ENCODE data around the gene ZDHHC5. TPM values are rescaled to one million over a fixed set of nuclear protein-coding genes. Genes with fewer than 3 reads are reported as not detected.

The ZDHHC5 gene
- total and polyA plus RNA-seq, 5 donors: 27.0 to 60.4 (median 51.6) TPM

DNA sequence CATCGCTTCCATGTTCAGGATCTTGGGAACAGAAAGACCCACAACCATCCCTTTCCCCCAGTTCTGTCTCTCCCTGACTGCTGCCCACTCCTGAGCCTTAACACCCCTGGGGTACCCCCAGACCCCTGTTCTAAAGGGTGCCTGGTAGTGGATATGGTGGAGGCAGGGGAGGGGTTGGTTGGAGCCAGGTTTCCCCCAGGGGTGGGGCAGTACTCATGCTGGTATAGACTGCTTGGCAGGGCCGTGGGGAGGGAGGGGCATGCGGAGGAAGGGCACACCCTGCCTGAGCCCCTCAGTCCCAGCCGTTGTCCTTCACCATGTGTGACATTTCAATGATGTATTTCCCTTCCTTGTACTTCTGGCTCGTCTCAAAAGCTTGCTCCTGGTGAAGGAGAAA lies 22.2 kb upstream of the ZDHHC5 start:
- H3K4me1 ChIP-seq (ENCODE audit: control insufficient read depth, insufficient read depth, low read length): peaks cover 20% of the 10 kb centered on the region
- DNase-seq (peak; percentile 41 to 68 (median 56)), ATAC-seq (peak; percentile 9 to 56)
- H3K4me3 ChIP-seq (ENCODE audit: low read length): no peak overlapping the region
- 11% methylated on average over 5 of the region's 5 CpGs for WGBS
- H3K27ac ChIP-seq (ENCODE audit: low read length): no peak overlapping the region
- intact Hi-C loops (cut with DNase I): loop anchor here in 3 of 4 donors (2.0 to 10.0 kb wide), 5 partner anchors 77 to 301 kb away; partner anchors contain the start of gene UBE2L6 (in 2 of the 3)
- H3K9me3 ChIP-seq (ENCODE audit: control insufficient read depth, low read length): no peaks in the 10 kb centered on the region
- no peaks in the 10 kb centered on the region for H3K27me3 ChIP-seq (ENCODE audit: control insufficient read depth, insufficient read depth)

DNA sequence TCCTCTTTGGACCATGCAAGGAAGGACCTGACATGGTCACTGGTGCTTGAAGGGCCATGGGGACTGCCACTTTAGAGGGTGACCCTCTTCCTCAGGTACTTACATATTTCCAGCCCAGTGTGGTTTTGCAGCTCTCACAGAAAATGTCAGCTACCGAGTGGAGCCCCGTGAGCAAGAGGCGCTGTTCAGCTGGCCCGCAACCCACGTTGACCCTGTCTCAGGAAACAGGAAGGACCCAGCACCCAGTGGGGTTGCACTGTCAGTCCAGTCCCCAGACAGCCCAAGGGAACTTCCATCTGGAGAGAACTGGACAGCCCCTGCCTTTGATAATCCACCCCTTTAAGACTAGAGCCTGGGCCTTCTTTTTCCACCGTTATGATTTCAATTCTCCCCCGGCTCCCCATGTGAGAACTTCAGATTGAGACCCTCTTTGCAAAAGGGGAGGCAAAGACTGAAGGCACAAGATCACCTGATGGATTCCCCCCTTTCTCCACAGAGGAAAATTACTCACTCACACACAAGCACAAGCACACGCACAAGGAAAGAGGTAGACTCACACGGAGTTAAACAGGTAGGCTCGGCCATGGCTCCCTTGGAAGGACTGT lies 21.6 kb upstream of the ZDHHC5 start:
- intact Hi-C loops (cut with DNase I): loop anchor here in 3 of 4 donors (5.0 to 10.0 kb wide), 4 partner anchors 79 to 301 kb away; partner anchors contain the start of gene UBE2L6 (in 2 of the 3)
- Histone ChIP-seq H3K27me3 (ENCODE audit: control insufficient read depth, insufficient read depth) (no peaks in the 10 kb centered on the region), H3K9me3 (ENCODE audit: control insufficient read depth, low read length) (no peaks in the 10 kb centered on the region), H3K4me1 (ENCODE audit: control insufficient read depth, insufficient read depth, low read length) (peaks cover 18% of the 10 kb centered on the region), H3K4me3 (ENCODE audit: low read length) (no peak overlapping the region), H3K27ac (ENCODE audit: low read length) (no peak overlapping the region)
- ATAC-seq (no peak), DNase-seq (no peak)
- WGBS: 22% methylated on average over 10 of the region's 10 CpGs

DNA sequence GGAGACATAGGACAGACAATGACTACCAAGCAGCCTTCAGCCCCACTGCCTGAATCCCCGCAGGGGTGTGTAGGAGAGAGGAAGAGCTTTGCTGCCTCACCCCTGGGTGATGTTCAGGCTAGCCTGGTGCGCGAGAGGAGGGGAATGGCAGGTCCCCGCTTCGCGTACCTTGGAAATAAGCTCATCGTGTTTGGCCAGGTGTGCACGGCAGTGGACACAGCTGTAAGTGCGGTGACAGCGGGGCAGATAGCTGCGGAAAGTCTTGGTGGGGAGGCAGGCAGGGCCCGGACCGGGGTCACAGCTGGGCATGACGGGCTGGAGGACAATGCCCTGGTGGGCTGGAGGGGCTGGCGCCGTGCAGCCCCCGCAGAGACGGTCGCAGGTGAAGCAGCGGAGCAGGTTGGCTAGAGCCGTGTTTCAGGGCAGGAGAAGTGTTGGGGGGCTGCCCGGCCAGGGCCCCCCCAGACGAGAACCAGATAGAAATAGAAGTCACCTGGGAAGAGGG lies 21.1 kb upstream of the ZDHHC5 start:
- Histone ChIP-seq H3K27ac (ENCODE audit: low read length) (no peak overlapping the region), H3K4me3 (ENCODE audit: low read length) (no peak overlapping the region), H3K9me3 (ENCODE audit: control insufficient read depth, low read length) (no peaks in the 10 kb centered on the region), H3K27me3 (ENCODE audit: control insufficient read depth, insufficient read depth) (no peaks in the 10 kb centered on the region), H3K4me1 (ENCODE audit: control insufficient read depth, insufficient read depth, low read length) (peaks cover 18% of the 10 kb centered on the region)
- DNase-seq (no peak), ATAC-seq (no peak)
- intact Hi-C loops (cut with DNase I): loop anchor here in 3 of 4 donors (5.0 to 10.0 kb wide), 4 partner anchors 80 to 302 kb away; partner anchors contain the start of gene UBE2L6 (in 2 of the 3)
- 10% methylated on average over 23 of the region's 23 CpGs for WGBS

DNA sequence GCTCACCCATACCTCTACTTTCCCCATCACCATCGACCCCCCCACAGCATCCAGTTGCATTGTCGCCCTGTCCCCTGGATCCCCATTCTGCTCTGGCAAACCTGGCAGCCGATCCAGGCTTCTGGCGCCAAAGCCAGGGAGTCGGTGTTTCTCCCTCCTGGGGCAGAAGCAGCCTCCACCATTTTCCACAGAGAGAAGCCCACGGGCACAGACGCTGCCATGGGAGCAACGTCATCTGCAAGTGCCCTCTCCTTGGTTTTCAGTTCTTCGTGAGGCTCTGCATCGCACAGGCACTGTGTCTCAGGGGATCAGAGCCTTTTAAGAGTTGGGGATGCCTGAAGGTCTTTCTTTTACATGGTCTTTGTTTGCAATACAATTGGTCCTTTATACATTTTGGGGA lies 20.5 kb upstream of the ZDHHC5 start:
- H3K4me3 ChIP-seq (ENCODE audit: low read length): no peak overlapping the region
- ATAC-seq (no peak), DNase-seq (peak in 1 of 3 donors; percentile 56)
- peaks cover 18% of the 10 kb centered on the region for H3K4me1 ChIP-seq (ENCODE audit: control insufficient read depth, insufficient read depth, low read length)
- intact Hi-C loops (cut with DNase I): loop anchor here in 3 of 4 donors (5.0 to 10.0 kb wide), 4 partner anchors 80 to 303 kb away; partner anchors contain the start of gene UBE2L6 (in 2 of the 3)
- WGBS: 2% methylated on average over 10 of the region's 10 CpGs
- H3K9me3 ChIP-seq (ENCODE audit: control insufficient read depth, low read length): no peaks in the 10 kb centered on the region
- H3K27me3 ChIP-seq (ENCODE audit: control insufficient read depth, insufficient read depth): no peaks in the 10 kb centered on the region
- H3K27ac ChIP-seq (ENCODE audit: low read length): no peak overlapping the region

DNA sequence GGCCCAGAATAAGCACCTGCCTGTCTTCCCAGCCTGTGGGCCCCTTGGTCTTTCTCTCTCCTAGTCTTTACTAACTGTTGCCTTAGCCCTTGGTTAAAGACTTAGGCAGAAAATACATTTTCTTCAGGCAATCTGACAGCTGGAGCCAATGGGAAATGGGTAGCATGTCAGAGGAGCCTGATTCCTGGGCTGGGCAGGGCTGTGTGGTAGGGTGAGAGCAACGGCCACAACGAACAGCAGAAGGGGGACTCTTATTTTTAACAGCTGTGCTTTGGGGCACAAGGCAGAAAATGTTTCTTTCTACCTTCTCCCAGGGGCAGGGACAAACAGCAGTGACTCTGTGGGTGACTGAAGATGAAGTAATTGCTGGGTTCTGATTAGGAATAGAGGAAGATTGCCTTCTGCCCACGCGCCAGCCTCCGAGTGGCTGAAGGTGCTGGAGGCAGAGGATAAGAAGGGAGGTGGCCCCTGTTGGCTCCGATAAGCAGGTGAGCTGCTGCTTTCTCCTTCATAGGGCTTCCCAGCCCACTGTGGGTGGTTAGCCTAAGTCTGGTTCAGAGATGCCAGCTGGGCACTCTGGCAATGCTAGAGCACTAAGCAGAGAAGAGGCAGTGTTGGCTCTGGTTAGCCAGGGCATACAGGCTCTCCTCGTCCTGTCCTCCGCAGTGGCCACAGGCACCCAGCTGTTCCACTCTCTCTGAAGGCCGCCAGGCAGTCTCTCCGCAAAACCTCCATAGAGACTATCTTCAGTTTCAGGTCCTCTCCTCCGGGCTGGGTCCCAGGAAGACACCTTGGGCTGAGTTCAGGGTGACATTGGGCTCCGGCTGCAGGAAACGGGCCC lies 19.7 kb upstream of the ZDHHC5 start:
- H3K27ac ChIP-seq (ENCODE audit: low read length): no peak overlapping the region
- peak overlapping the region; percentile 61 for H3K4me3 ChIP-seq (ENCODE audit: low read length)
- H3K4me1 ChIP-seq (ENCODE audit: control insufficient read depth, insufficient read depth, low read length): peaks cover 18% of the 10 kb centered on the region
- WGBS: 7% methylated on average over 13 of the region's 13 CpGs
- H3K9me3 ChIP-seq (ENCODE audit: control insufficient read depth, low read length): no peaks in the 10 kb centered on the region
- H3K27me3 ChIP-seq (ENCODE audit: control insufficient read depth, insufficient read depth): no peaks in the 10 kb centered on the region
- DNase-seq: no peak
- ATAC-seq: no peak
- intact Hi-C loops (cut with DNase I): loop anchor here in 3 of 4 donors (5.0 to 10.0 kb wide), 4 partner anchors 81 to 303 kb away; partner anchors contain the start of gene UBE2L6 (in 2 of the 3)

DNA sequence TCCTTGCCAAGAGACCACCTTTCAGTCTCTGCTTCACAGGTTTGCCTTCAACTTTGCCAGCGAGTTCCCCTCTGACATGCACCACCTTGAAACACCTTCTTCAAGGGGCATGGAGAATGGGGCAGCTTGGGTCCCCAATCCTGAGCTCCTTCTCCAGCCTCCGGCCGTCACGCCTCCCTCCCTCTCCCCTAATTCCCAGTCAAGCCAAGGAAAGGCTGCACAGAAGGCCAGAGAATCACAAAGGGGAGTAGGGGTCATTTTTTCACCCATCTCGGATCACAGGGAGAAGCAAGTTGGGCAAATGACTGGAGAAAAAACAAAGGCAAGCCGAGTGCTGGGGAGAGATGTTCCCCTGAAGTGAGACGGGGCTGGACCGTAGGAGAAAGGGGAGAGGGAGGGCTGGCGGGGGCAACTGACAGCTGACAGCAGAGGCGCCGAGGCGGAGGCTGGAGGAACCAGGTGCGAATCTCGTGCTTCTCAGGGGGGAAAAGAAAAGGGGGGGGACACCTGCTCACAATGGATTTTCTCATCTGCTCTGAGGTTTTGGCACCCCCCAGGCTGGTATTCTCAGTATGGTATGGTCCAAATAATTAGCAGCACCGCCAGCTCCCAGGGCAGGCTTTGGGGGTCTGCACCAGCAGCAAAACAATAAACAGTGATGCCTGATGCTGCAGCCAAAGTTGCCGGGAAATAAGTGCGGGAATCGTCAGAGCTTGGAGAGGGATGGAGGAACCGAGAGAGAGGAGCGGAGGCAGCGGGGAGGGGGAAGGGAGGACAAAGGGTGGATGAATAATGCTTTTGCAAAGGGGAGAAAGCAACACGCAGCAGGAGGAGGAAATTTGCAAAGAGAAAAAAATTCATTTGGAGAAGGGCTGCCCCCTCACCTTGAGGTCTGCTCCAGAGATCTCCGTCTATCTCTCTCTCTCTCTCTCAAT lies 18.8 kb upstream of the ZDHHC5 start:
- intact Hi-C loops (cut with DNase I): loop anchor here in 3 of 4 donors (5.0 to 10.0 kb wide), 4 partner anchors 82 to 304 kb away; partner anchors contain the start of gene UBE2L6 (in 2 of the 3)
- Histone ChIP-seq H3K27me3 (ENCODE audit: control insufficient read depth, insufficient read depth) (no peaks in the 10 kb centered on the region), H3K4me3 (ENCODE audit: low read length) (peak overlapping the region; percentile 61), H3K9me3 (ENCODE audit: control insufficient read depth, low read length) (no peaks in the 10 kb centered on the region), H3K4me1 (ENCODE audit: control insufficient read depth, insufficient read depth, low read length) (peaks cover 18% of the 10 kb centered on the region), H3K27ac (ENCODE audit: low read length) (no peak overlapping the region)
- DNase-seq (peak in 1 of 3 donors; percentile 62), ATAC-seq (no peak)
- 2% methylated on average over 23 of the region's 23 CpGs for WGBS

DNA sequence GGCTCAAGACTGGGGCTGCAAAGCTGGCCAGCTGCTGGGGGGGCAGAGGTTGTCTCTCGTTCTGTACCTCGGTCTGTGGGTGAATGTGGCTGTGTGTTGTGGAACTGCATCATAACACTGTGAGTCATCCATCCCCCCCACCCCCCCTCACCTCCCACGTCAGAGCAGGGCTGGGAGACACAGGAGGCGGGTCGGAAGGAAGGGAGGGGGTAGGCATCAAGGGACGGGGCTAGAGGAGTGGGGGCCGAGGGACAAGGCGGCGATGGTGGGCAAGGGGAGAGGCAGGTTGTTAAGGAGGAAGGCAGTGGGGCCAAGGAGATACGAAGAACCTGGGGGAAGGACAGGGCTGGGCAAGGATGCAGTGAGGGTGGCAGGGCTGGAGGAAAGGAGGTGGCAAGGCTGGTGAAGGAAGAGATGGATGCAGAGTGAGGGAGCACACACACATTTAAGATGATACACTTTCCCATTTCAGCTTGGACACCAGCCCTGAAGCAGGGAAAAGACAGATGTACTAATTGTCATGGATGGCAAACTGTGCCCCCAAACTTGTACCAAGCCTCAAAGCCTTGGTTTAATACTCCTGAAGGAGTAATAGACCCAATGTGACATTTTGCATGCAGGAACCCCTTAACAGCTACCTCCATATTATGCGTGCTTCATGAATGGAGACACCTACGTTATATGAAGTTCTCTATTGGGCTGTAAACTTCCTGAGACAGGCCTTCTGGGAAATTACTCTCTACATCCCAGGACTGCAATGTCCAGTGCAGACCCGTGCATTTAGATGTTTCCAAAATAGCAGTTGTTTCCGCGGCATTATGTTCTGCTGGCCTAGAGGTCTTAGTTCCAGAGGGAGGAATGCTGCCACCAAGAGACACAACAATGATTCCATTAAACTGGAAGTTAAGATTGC lies 17.8 kb upstream of the ZDHHC5 start, which contains the start of gene YPEL4:
Gene YPEL4 (minus strand): TSS at position 87 of the 913 bp plus-strand sequence. CDS start 2,805 bp downstream, outside the sequence.
- no peaks in the 10 kb centered on the region for H3K9me3 ChIP-seq (ENCODE audit: control insufficient read depth, low read length)
- peak within 1 kb of the TSS; percentile 61 for H3K4me3 ChIP-seq (ENCODE audit: low read length)
- H3K4me1 ChIP-seq (ENCODE audit: control insufficient read depth, insufficient read depth, low read length): peaks cover 18% of the 10 kb centered on the region
- peak; percentile 50 to 77 (median 76) for DNase-seq
- intact Hi-C loops (cut with DNase I): loop anchor here in 3 of 4 donors (5.0 to 10.0 kb wide), 4 partner anchors 83 to 305 kb away; partner anchors contain the start of gene UBE2L6 (in 2 of the 3)
- no peaks in the 10 kb centered on the region for H3K27me3 ChIP-seq (ENCODE audit: control insufficient read depth, insufficient read depth)
- H3K27ac ChIP-seq (ENCODE audit: low read length): no peak within 1 kb of the TSS
- peak; percentile 62 to 72 for ATAC-seq
- WGBS: 9% methylated on average over 15 of the region's 15 CpGs

DNA sequence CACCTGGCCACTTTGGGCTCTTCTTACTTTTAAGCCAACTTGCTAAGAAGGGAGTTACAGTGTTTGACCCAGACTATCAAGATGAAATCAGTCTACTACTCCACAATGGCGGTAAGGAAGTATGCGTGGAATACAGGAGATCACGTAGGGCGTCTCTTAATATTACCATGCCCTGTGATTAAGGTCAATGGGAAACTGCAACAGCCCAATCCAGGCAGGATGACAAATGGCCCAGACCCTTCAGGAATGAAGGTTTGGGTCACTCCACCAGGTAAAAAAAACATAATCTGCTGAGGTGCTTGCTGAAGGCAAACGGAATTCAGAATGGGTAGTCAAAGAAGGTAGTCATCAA lies 17.2 kb upstream of the ZDHHC5 start:
- H3K9me3 ChIP-seq (ENCODE audit: control insufficient read depth, low read length): no peaks in the 10 kb centered on the region
- H3K27me3 ChIP-seq (ENCODE audit: control insufficient read depth, insufficient read depth): no peaks in the 10 kb centered on the region
- H3K4me3 ChIP-seq (ENCODE audit: low read length): no peak overlapping the region
- intact Hi-C loops (cut with DNase I): no loop called here
- 71% methylated on average over 5 of the region's 5 CpGs for WGBS
- no peak overlapping the region for H3K27ac ChIP-seq (ENCODE audit: low read length)
- no peak for DNase-seq
- ATAC-seq: no peak
- H3K4me1 ChIP-seq (ENCODE audit: control insufficient read depth, insufficient read depth, low read length): peaks cover 17% of the 10 kb centered on the region

DNA sequence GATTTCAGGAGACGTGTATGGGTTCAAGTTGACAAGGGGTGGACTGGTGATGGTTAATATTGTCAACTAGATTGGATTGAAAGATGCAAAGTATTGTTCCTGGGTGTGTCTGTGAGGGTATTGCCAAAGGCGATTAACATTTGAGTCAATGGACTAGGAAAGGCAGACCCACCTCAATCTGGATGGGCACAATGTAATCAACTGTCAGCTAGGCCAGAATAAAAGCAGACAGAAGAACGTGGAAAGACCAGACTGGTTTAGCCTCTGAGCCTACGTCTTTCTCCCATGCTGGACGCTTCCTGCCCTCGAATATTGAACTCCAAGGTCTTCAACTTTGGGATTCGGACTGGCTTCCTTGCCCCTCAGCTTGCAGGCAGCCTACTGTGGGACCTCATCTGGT lies 16.5 kb upstream of the ZDHHC5 start:
- Histone ChIP-seq H3K4me1 (ENCODE audit: control insufficient read depth, insufficient read depth, low read length) (peaks cover 12% of the 10 kb centered on the region), H3K27me3 (ENCODE audit: control insufficient read depth, insufficient read depth) (no peaks in the 10 kb centered on the region), H3K4me3 (ENCODE audit: low read length) (no peak overlapping the region), H3K9me3 (ENCODE audit: control insufficient read depth, low read length) (no peaks in the 10 kb centered on the region), H3K27ac (ENCODE audit: low read length) (no peak overlapping the region)
- no peak for DNase-seq
- intact Hi-C loops (cut with DNase I): no loop called here
- ATAC-seq: no peak
- 83% methylated on average over 7 of the region's 7 CpGs for WGBS
